Stimulated activated naive CD8-positive, alpha-beta T cell treated with anti-CD3 and anti-CD28 coated beads, Interleukin-15, amount 100 ng/mL, for 72 hours (primary cell): ENCODE results near the gene MCF2L2.
A peak's percentile ranks its signal among the peaks of the same experiment; 100 is the strongest.

ENCODE experiments used
- ATAC-seq: fragments of 150-1000 bp; cut with Tn5 transposase; 2 replicates; pipeline ENCODE4 v1.10.0; 2021; ENCODE audit warnings: mild to moderate bottlenecking, moderate library complexity
- DNase-seq, 2 donors: peaks; one replicate each; pipeline ENCODE4 v3.0.0; 2021 to 2022
- H3K27ac Mint-ChIP-seq, 2 donors: one replicate each; pipeline ENCODE4 v1.8.0; 2022; ENCODE audit warnings: mild to moderate bottlenecking in 2 of 2, mixed read lengths in 2 of 2, moderate library complexity in 2 of 2
- H3K27me3 Mint-ChIP-seq: one replicate; pipeline ENCODE4 v1.8.0; 2022; ENCODE audit warnings: mixed read lengths
- H3K4me1 Mint-ChIP-seq: one replicate; pipeline ENCODE4 v1.8.0; 2022; ENCODE audit warnings: mild to moderate bottlenecking, mixed read lengths
- H3K4me3 Mint-ChIP-seq, 2 donors: one replicate each; pipeline ENCODE4 v1.8.0; 2022; ENCODE audit warnings: mild to moderate bottlenecking in 2 of 2, mixed read lengths in 2 of 2, moderate library complexity in 1 of 2
- H3K9me3 Mint-ChIP-seq, 2 donors: one replicate each; pipeline ENCODE4 v1.8.0; 2022; ENCODE audit warnings: mixed read lengths in 2 of 2

MCF2L2 gene

GRCh38 chr3:183339461-183340086 lies 88.8 kb downstream of the MCF2L2 start:
- H3K4me3 Mint-ChIP-seq: no peak overlapping the region
- ATAC-seq (no peak), DNase-seq (no peak)
- H3K27ac Mint-ChIP-seq: no peak overlapping the region
- peaks cover 0 to 4% of the 10 kb centered on the region in 2 donors for H3K9me3 Mint-ChIP-seq
- no peaks in the 10 kb centered on the region for H3K27me3 Mint-ChIP-seq
- H3K4me1 Mint-ChIP-seq: peaks cover 10% of the 10 kb centered on the region

GRCh38 chr3:183338520-183338919 lies 89.9 kb downstream of the MCF2L2 start:
- ATAC-seq (no peak), DNase-seq (no peak)
- Mint-ChIP-seq H3K4me1 (peaks cover 10% of the 10 kb centered on the region), H3K9me3 (no peaks in the 10 kb centered on the region), H3K27ac (no peak overlapping the region), H3K4me3 (no peak overlapping the region), H3K27me3 (no peaks in the 10 kb centered on the region)

GRCh38 chr3:183332487-183332886 lies 95.9 kb downstream of the MCF2L2 start:
- no peaks in the 10 kb centered on the region for H3K27me3 Mint-ChIP-seq
- ATAC-seq (no peak), DNase-seq (no peak)
- H3K4me1 Mint-ChIP-seq: peaks cover 28% of the 10 kb centered on the region
- no peaks in the 10 kb centered on the region for H3K9me3 Mint-ChIP-seq
- no peak overlapping the region for H3K27ac Mint-ChIP-seq
- no peak overlapping the region for H3K4me3 Mint-ChIP-seq

GRCh38 chr3:183331498-183331897 lies 96.9 kb downstream of the MCF2L2 start:
- DNase-seq: no peak
- Mint-ChIP-seq H3K27me3 (no peaks in the 10 kb centered on the region), H3K9me3 (no peaks in the 10 kb centered on the region), H3K4me3 (no peak overlapping the region), H3K4me1 (peaks cover 28% of the 10 kb centered on the region), H3K27ac (no peak overlapping the region)
- no peak for ATAC-seq

- Mint-ChIP-seq H3K9me3 (no peaks in the 10 kb centered on the region), H3K27ac (no peak overlapping the region), H3K4me3 (no peak overlapping the region), H3K4me1 (peaks cover 31% of the 10 kb centered on the region), H3K27me3 (no peaks in the 10 kb centered on the region)
- no peak for ATAC-seq
- DNase-seq: no peak
Measured at GRCh38 chr3:183330881-183331280, 97.5 kb downstream of the MCF2L2 start.

- Mint-ChIP-seq H3K9me3 (no peaks in the 10 kb centered on the region), H3K27me3 (no peaks in the 10 kb centered on the region), H3K4me3 (no peak overlapping the region), H3K4me1 (peaks cover 36% of the 10 kb centered on the region), H3K27ac (no peak overlapping the region)
- no peak for DNase-seq
- ATAC-seq: peak; percentile 61
Measured at GRCh38 chr3:183329543-183329942, 98.9 kb downstream of the MCF2L2 start.

GRCh38 chr3:183328823-183329222 lies 99.6 kb downstream of the MCF2L2 start:
- H3K4me3 Mint-ChIP-seq: no peak overlapping the region
- ATAC-seq: peak; percentile 66
- no peaks in the 10 kb centered on the region for H3K27me3 Mint-ChIP-seq
- no peak for DNase-seq
- H3K27ac Mint-ChIP-seq: no peak overlapping the region
- H3K4me1 Mint-ChIP-seq: peaks cover 36% of the 10 kb centered on the region
- H3K9me3 Mint-ChIP-seq: no peaks in the 10 kb centered on the region

- no peaks in the 10 kb centered on the region for H3K9me3 Mint-ChIP-seq
- peaks cover 36% of the 10 kb centered on the region for H3K4me1 Mint-ChIP-seq
- DNase-seq (no peak), ATAC-seq (peak; percentile 49)
- H3K27ac Mint-ChIP-seq: no peak overlapping the region
- no peaks in the 10 kb centered on the region for H3K27me3 Mint-ChIP-seq
- no peak overlapping the region for H3K4me3 Mint-ChIP-seq
Measured at GRCh38 chr3:183328164-183328563, 100.3 kb downstream of the MCF2L2 start.

GRCh38 chr3:183327343-183327742 lies 101.1 kb downstream of the MCF2L2 start:
- ATAC-seq: no peak
- no peak for DNase-seq
- Mint-ChIP-seq H3K4me1 (peaks cover 36% of the 10 kb centered on the region), H3K27ac (no peak overlapping the region), H3K4me3 (no peak overlapping the region), H3K9me3 (no peaks in the 10 kb centered on the region), H3K27me3 (no peaks in the 10 kb centered on the region)

GRCh38 chr3:183324083-183324482 lies 104.3 kb downstream of the MCF2L2 start:
- DNase-seq (no peak), ATAC-seq (no peak)
- Mint-ChIP-seq H3K27me3 (no peaks in the 10 kb centered on the region), H3K9me3 (no peaks in the 10 kb centered on the region), H3K4me1 (peaks cover 27% of the 10 kb centered on the region), H3K4me3 (no peak overlapping the region), H3K27ac (no peak overlapping the region)

GRCh38 chr3:183319371-183319770 lies 109.0 kb downstream of the MCF2L2 start:
- ATAC-seq: no peak
- H3K9me3 Mint-ChIP-seq: no peaks in the 10 kb centered on the region
- peak overlapping the region; percentile 22 to 48 for H3K4me3 Mint-ChIP-seq

GRCh38 chr3:183318877-183319276 lies 109.5 kb downstream of the MCF2L2 start:
- no peak for ATAC-seq
- H3K27ac Mint-ChIP-seq: no peak overlapping the region
- no peaks in the 10 kb centered on the region for H3K9me3 Mint-ChIP-seq
- no peak overlapping the region for H3K4me3 Mint-ChIP-seq
- no peak for DNase-seq
- no peaks in the 10 kb centered on the region for H3K27me3 Mint-ChIP-seq
- peaks cover 12% of the 10 kb centered on the region for H3K4me1 Mint-ChIP-seq

More at GRCh38 chr3:183319371-183319770, 109.0 kb downstream of the MCF2L2 start:
- Mint-ChIP-seq H3K4me1 (peaks cover 12% of the 10 kb centered on the region), H3K27ac (no peak overlapping the region), H3K27me3 (no peaks in the 10 kb centered on the region)
- DNase-seq: no peak

GRCh38 chr3:183317886-183318865 lies 110.2 kb downstream of the MCF2L2 start:
- Mint-ChIP-seq H3K9me3 (no peaks in the 10 kb centered on the region), H3K4me1 (peaks cover 15% of the 10 kb centered on the region), H3K4me3 (no peak overlapping the region), H3K27ac (no peak overlapping the region), H3K27me3 (no peaks in the 10 kb centered on the region)
- ATAC-seq: no peak
- DNase-seq: no peak

- Mint-ChIP-seq H3K27ac (no peak overlapping the region), H3K27me3 (no peaks in the 10 kb centered on the region), H3K4me1 (peaks cover 22% of the 10 kb centered on the region), H3K9me3 (no peaks in the 10 kb centered on the region), H3K4me3 (no peak overlapping the region)
- ATAC-seq (no peak), DNase-seq (no peak)
Measured at GRCh38 chr3:183317271-183317670, 111.1 kb downstream of the MCF2L2 start.

- ATAC-seq (no peak), DNase-seq (no peak)
- Mint-ChIP-seq H3K9me3 (no peaks in the 10 kb centered on the region), H3K27ac (peak overlapping the region in 1 of 2 donors; percentile 34), H3K4me3 (no peak overlapping the region), H3K4me1 (peaks cover 22% of the 10 kb centered on the region), H3K27me3 (no peaks in the 10 kb centered on the region)
Measured at GRCh38 chr3:183315739-183316138, 112.7 kb downstream of the MCF2L2 start.

- Mint-ChIP-seq H3K4me1 (peaks cover 11% of the 10 kb centered on the region), H3K9me3 (no peaks in the 10 kb centered on the region), H3K27me3 (no peaks in the 10 kb centered on the region), H3K4me3 (no peak overlapping the region), H3K27ac (peak overlapping the region in 1 of 2 donors; percentile 68)
- no peak for DNase-seq
- no peak for ATAC-seq
Measured at GRCh38 chr3:183313764-183314163, 114.7 kb downstream of the MCF2L2 start.
